ENCODE measurements around the gene LDLR. TPM values are rescaled to one million over a fixed set of nuclear protein-coding genes. Genes with fewer than 3 reads are reported as not detected.
A peak's percentile ranks its signal among the peaks of the same experiment; 100 is the strongest.
"Not testable (repeated sequence)": the region's sequence is repeated elsewhere in the genome, so short reads cannot be mapped to it uniquely, and the experiment has no call there.

Gene LDLR
- total RNA-seq, 1 donor, result 326 TPM

- H3K4me1 ChIP-seq (ENCODE audit: insufficient read depth, low read length), result peaks cover 6% of the 10 kb centered on the region
Observed at GRCh38 chr19:11174336-11174735, 85.1 kb downstream of the LDLR start.

GRCh38 chr19:11175920-11176319 is 86.7 kb downstream of the LDLR start:
- Histone ChIP-seq H3K9me3 (ENCODE audit: low read depth, low read length) (no peaks in the 10 kb centered on the region), H3K27ac (ENCODE audit: low read depth, low read length) (no peak overlapping the region), H3K36me3 (ENCODE audit: insufficient read depth, low read length) (peaks cover 53% of the 10 kb centered on the region), H3K79me2 (ENCODE audit: insufficient read depth, low read length) (peaks cover 12% of the 10 kb centered on the region), H2AFZ (ENCODE audit: low read length) (no peak overlapping the region), H3K4me2 (ENCODE audit: insufficient read depth, low read length) (no peak overlapping the region), H3K4me3 (ENCODE audit: insufficient read depth, low read length) (no peak overlapping the region), H3K4me1 (ENCODE audit: insufficient read depth, low read length) (peaks cover 16% of the 10 kb centered on the region), H4K20me1 (ENCODE audit: insufficient read depth, low read length) (no peaks in the 10 kb centered on the region), H3K27me3 (ENCODE audit: insufficient read depth, low read length) (no peaks in the 10 kb centered on the region)
- DNase-seq (ENCODE audit: insufficient read length, low spot score, missing footprints), result peak; percentile 57
- no peak for TF ChIP-seq CTCF (IDR thresholded peaks at IDR 0.05; ENCODE audit: extremely low read depth, low read depth, low read length)

More at GRCh38 chr19:11174336-11174735, 85.1 kb downstream of the LDLR start:
- Histone ChIP-seq H3K4me2 (ENCODE audit: insufficient read depth, low read length) (no peak overlapping the region), H3K27ac (ENCODE audit: low read depth, low read length) (no peak overlapping the region), H3K4me3 (ENCODE audit: insufficient read depth, low read length) (no peak overlapping the region), H3K79me2 (ENCODE audit: insufficient read depth, low read length) (no peaks in the 10 kb centered on the region), H3K27me3 (ENCODE audit: insufficient read depth, low read length) (no peaks in the 10 kb centered on the region), H4K20me1 (ENCODE audit: insufficient read depth, low read length) (no peaks in the 10 kb centered on the region), H3K36me3 (ENCODE audit: insufficient read depth, low read length) (peaks cover 68% of the 10 kb centered on the region), H2AFZ (ENCODE audit: low read length) (no peak overlapping the region), H3K9me3 (ENCODE audit: low read depth, low read length) (no peaks in the 10 kb centered on the region)
- no peak for TF ChIP-seq CTCF (IDR thresholded peaks at IDR 0.05; ENCODE audit: extremely low read depth, low read depth, low read length)
- no peak for DNase-seq (ENCODE audit: insufficient read length, low spot score, missing footprints)

GRCh38 chr19:11176466-11177193 is 87.4 kb downstream of the LDLR start:
- Histone ChIP-seq H3K4me3 (ENCODE audit: insufficient read depth, low read length) (no peak overlapping the region), H3K4me2 (ENCODE audit: insufficient read depth, low read length) (no peak overlapping the region), H3K27me3 (ENCODE audit: insufficient read depth, low read length) (no peaks in the 10 kb centered on the region), H3K36me3 (ENCODE audit: insufficient read depth, low read length) (peaks cover 50% of the 10 kb centered on the region), H3K79me2 (ENCODE audit: insufficient read depth, low read length) (peaks cover 17% of the 10 kb centered on the region), H3K27ac (ENCODE audit: low read depth, low read length) (no peak overlapping the region), H3K9me3 (ENCODE audit: low read depth, low read length) (no peaks in the 10 kb centered on the region), H4K20me1 (ENCODE audit: insufficient read depth, low read length) (no peaks in the 10 kb centered on the region), H2AFZ (ENCODE audit: low read length) (no peak overlapping the region), H3K4me1 (ENCODE audit: insufficient read depth, low read length) (peaks cover 16% of the 10 kb centered on the region)
- DNase-seq (ENCODE audit: insufficient read length, low spot score, missing footprints), result peak; percentile 46
- TF ChIP-seq CTCF (IDR thresholded peaks at IDR 0.05; ENCODE audit: extremely low read depth, low read depth, low read length), result no peak

GRCh38 chr19:11177592-11177991 is 88.3 kb downstream of the LDLR start:
- H3K27ac ChIP-seq (ENCODE audit: low read depth, low read length), result no peak overlapping the region

GRCh38 chr19:11179145-11179465 is 89.8 kb downstream of the LDLR start:
- not testable (repeated sequence) for H2AFZ ChIP-seq (ENCODE audit: low read length); H3K4me2 ChIP-seq (ENCODE audit: insufficient read depth, low read length); DNase-seq (ENCODE audit: insufficient read length, low spot score, missing footprints); H4K20me1 ChIP-seq (ENCODE audit: insufficient read depth, low read length); H3K4me3 ChIP-seq (ENCODE audit: insufficient read depth, low read length); H3K27me3 ChIP-seq (ENCODE audit: insufficient read depth, low read length); H3K9me3 ChIP-seq (ENCODE audit: low read depth, low read length)
- Histone ChIP-seq H3K27ac (ENCODE audit: low read depth, low read length) (peak overlapping the region; percentile 55), H3K4me1 (ENCODE audit: insufficient read depth, low read length) (peaks cover 16% of the 10 kb centered on the region), H3K79me2 (ENCODE audit: insufficient read depth, low read length) (peaks cover 38% of the 10 kb centered on the region), H3K36me3 (ENCODE audit: insufficient read depth, low read length) (peaks cover 49% of the 10 kb centered on the region)

More at GRCh38 chr19:11177592-11177991, 88.3 kb downstream of the LDLR start:
- no peaks in the 10 kb centered on the region for H4K20me1 ChIP-seq (ENCODE audit: insufficient read depth, low read length)
- peaks cover 24% of the 10 kb centered on the region for H3K79me2 ChIP-seq (ENCODE audit: insufficient read depth, low read length)
- peaks cover 16% of the 10 kb centered on the region for H3K4me1 ChIP-seq (ENCODE audit: insufficient read depth, low read length)
- no peak overlapping the region for H3K4me3 ChIP-seq (ENCODE audit: insufficient read depth, low read length)
- H2AFZ ChIP-seq (ENCODE audit: low read length), result no peak overlapping the region
- peaks cover 50% of the 10 kb centered on the region for H3K36me3 ChIP-seq (ENCODE audit: insufficient read depth, low read length)
- DNase-seq (ENCODE audit: insufficient read length, low spot score, missing footprints), result peak; percentile 72
- H3K4me2 ChIP-seq (ENCODE audit: insufficient read depth, low read length), result no peak overlapping the region
- no peaks in the 10 kb centered on the region for H3K9me3 ChIP-seq (ENCODE audit: low read depth, low read length)
- no peaks in the 10 kb centered on the region for H3K27me3 ChIP-seq (ENCODE audit: insufficient read depth, low read length)
- no peak for TF ChIP-seq CTCF (IDR thresholded peaks at IDR 0.05; ENCODE audit: extremely low read depth, low read depth, low read length)
